A673 (cell line): ENCODE measurements around the gene CDK4.

Source experiments
- EZH2 ChIP-seq: fragments of 200-600 bp; sonication (generic); IDR thresholded peaks from 2 replicates; pipeline ENCODE4 v1.6.1; 2017; ENCODE audit warnings: borderline replicate concordance, low read depth, mild to moderate bottlenecking, mixed read lengths, antibody characterized with exemption, low read length; ENCODE audit not compliant: poor library complexity, severe bottlenecking
- TF ChIP-seq, protein P1 (sequence below): fragments of 300-800, 200-600 bp; sonication (generic); conservative IDR thresholded peaks from 2 replicates; pipeline ENCODE4 v1.5.1; 2017; ENCODE audit warnings: low read depth, mild to moderate bottlenecking, antibody characterized with exemption, low read length, moderate library complexity, mixed read lengths

DNA sequence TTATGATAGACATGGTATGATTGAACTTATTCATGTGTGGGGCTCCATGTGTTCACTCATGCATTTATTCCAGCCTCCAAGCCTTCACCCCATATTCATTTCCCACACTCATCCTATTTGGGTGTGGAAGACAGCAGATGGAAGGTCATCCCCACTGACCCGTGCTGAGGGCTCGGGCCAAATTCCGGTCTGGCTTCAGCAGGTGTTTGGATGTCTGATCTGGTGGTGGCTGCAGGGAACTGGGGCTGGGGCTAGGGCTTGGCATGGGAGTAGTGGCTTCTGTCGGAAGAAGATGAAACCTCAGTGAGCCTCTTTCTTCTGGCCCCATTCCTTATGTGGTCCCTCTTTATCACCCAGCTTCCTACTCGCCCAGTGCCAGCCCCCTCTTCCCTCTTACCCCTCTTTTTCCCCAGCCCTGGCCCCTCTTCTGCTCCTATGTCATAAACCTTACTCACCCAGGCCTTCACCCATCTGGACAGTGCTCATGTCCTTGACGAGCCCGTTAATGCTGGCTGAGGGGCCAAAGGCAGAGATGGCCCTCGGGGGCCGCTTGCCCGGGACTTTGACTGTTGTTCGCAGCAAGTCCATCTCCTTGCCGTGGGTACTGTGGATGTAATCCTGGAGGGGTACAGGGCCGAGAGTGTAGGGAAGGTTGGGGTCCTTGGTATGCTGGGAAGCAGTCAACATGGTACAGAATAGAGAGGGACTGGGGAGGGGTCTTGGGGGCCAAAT lies 21.6 kb downstream of the CDK4 start:
- TF ChIP-seq, protein P1, sequence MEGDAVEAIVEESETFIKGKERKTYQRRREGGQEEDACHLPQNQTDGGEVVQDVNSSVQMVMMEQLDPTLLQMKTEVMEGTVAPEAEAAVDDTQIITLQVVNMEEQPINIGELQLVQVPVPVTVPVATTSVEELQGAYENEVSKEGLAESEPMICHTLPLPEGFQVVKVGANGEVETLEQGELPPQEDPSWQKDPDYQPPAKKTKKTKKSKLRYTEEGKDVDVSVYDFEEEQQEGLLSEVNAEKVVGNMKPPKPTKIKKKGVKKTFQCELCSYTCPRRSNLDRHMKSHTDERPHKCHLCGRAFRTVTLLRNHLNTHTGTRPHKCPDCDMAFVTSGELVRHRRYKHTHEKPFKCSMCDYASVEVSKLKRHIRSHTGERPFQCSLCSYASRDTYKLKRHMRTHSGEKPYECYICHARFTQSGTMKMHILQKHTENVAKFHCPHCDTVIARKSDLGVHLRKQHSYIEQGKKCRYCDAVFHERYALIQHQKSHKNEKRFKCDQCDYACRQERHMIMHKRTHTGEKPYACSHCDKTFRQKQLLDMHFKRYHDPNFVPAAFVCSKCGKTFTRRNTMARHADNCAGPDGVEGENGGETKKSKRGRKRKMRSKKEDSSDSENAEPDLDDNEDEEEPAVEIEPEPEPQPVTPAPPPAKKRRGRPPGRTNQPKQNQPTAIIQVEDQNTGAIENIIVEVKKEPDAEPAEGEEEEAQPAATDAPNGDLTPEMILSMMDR: no peak
- no peak for TF ChIP-seq EZH2
